ENCODE measurements around the gene BMAL1. TPM values are rescaled to one million over a fixed set of nuclear protein-coding genes. Genes with fewer than 3 reads are reported as not detected.

Gene BMAL1
- total RNA-seq, 1 donor from 2014 or later = 26.5 TPM

GRCh38 chr11:13247606-13248296, 29.8 kb upstream of the BMAL1 start:
- Mint-ChIP-seq H3K4me1 (no peaks in the 10 kb centered on the region), H3K27me3 (ENCODE audit: insufficient read depth, low read depth) (no peaks in the 10 kb centered on the region), H3K27ac (no peak overlapping the region), H3K36me3 (no peaks in the 10 kb centered on the region), H3K9me3 (no peaks in the 10 kb centered on the region), H3K4me3 (no peak overlapping the region)
- Histone ChIP-seq H3K27ac (no peak overlapping the region), H3K4me3 (no peak overlapping the region), H3K27me3 (no peaks in the 10 kb centered on the region), H3K9me3 (ENCODE audit: low read depth) (no peaks in the 10 kb centered on the region), H3F3A (ENCODE audit: low read depth) (no peaks in the 10 kb centered on the region), H3K36me3 (no peaks in the 10 kb centered on the region), H3K79me2 (ENCODE audit: low read depth) (no peaks in the 10 kb centered on the region), H4K20me1 (ENCODE audit: low read depth) (no peaks in the 10 kb centered on the region), H2AFZ (replicated peaks) (no peak overlapping the region), H3K9ac (no peak overlapping the region), H3K4me1 (no peaks in the 10 kb centered on the region), H3K4me2 (no peak overlapping the region)
- no peak for DNase-seq (ENCODE audit: low spot score)
- no peak for TF ChIP-seq EZH2phosphoT487 (IDR thresholded peaks at IDR 0.05)
- no peak for TF ChIP-seq EZH2 (IDR thresholded peaks at IDR 0.05)
- TF ChIP-seq CTCF (IDR thresholded peaks at IDR 0.05) = no peak

DNA sequence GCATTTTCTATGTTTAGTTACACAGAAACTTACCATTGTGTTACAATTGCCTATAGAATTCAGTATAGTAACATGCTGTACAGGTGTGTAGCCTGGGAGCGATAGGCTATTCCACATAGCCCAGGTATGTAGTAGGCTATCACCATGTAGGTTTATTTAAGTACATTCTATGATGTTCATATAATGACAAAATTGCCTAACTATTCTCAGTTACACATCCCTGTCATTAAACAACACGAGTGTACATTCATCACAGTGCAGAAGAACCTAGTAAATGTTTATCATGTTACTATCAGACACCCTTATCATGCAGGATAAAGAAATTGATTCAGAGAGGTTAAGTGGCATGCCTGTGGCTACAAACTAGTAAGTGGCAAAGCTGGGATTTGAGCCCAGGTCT, 28.4 kb upstream of the BMAL1 start:
- Mint-ChIP-seq H3K4me3 (no peak overlapping the region), H3K36me3 (no peaks in the 10 kb centered on the region)

DNA sequence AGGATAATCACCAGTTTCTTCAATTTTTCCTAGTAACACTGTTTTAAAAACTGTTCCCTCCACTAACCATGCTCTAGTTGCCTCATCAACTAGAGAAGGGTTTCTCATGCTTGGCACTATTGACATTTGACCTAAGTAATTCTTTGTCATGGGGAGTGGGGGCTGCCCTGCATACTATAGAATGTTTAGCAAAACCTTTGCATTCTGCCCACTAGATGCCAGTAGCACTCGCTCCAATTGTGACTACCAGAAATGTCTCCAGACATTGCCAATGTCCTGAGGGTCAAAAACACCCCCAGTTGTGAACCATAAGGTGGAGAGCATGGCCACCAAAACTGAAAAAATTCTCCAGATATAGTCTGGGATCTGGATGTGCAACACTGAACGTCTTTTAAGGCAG, 27.6 kb upstream of the BMAL1 start:
- Mint-ChIP-seq H3K27ac (no peak overlapping the region), H3K36me3 (no peaks in the 10 kb centered on the region), H3K9me3 (no peaks in the 10 kb centered on the region), H3K4me1 (no peaks in the 10 kb centered on the region), H3K4me3 (no peak overlapping the region), H3K27me3 (ENCODE audit: insufficient read depth, low read depth) (no peaks in the 10 kb centered on the region)
- Histone ChIP-seq H3K4me1 (no peaks in the 10 kb centered on the region), H2AFZ (replicated peaks) (no peak overlapping the region), H4K20me1 (ENCODE audit: low read depth) (no peaks in the 10 kb centered on the region), H3K9ac (no peak overlapping the region), H3K27me3 (no peaks in the 10 kb centered on the region), H3K4me2 (no peak overlapping the region), H3K27ac (no peak overlapping the region), H3K36me3 (no peaks in the 10 kb centered on the region), H3F3A (ENCODE audit: low read depth) (no peaks in the 10 kb centered on the region), H3K4me3 (no peak overlapping the region), H3K79me2 (ENCODE audit: low read depth) (no peaks in the 10 kb centered on the region), H3K9me3 (ENCODE audit: low read depth) (no peaks in the 10 kb centered on the region)
- peak; percentile 27 for TF ChIP-seq CTCF (IDR thresholded peaks at IDR 0.05)
- no peak for TF ChIP-seq EZH2phosphoT487 (IDR thresholded peaks at IDR 0.05)
- peak; percentile 20 for DNase-seq (ENCODE audit: low spot score)

More for the DNA sequence above, 28.4 kb upstream of the BMAL1 start:
- Histone ChIP-seq H2AFZ (replicated peaks) (no peak overlapping the region), H3F3A (ENCODE audit: low read depth) (no peaks in the 10 kb centered on the region), H3K4me3 (no peak overlapping the region), H3K4me2 (no peak overlapping the region), H3K27me3 (no peaks in the 10 kb centered on the region), H3K4me1 (no peaks in the 10 kb centered on the region), H3K9me3 (ENCODE audit: low read depth) (no peaks in the 10 kb centered on the region), H3K9ac (no peak overlapping the region), H4K20me1 (ENCODE audit: low read depth) (no peaks in the 10 kb centered on the region), H3K36me3 (no peaks in the 10 kb centered on the region), H3K27ac (no peak overlapping the region), H3K79me2 (ENCODE audit: low read depth) (no peaks in the 10 kb centered on the region)
- no peaks in the 10 kb centered on the region for H3K4me1 Mint-ChIP-seq
- H3K27ac Mint-ChIP-seq = no peak overlapping the region
- H3K27me3 Mint-ChIP-seq (ENCODE audit: insufficient read depth, low read depth) = no peaks in the 10 kb centered on the region
- H3K9me3 Mint-ChIP-seq = no peaks in the 10 kb centered on the region
- no peak for DNase-seq (ENCODE audit: low spot score)
- TF ChIP-seq EZH2phosphoT487 (IDR thresholded peaks at IDR 0.05) = no peak
- TF ChIP-seq CTCF (IDR thresholded peaks at IDR 0.05) = no peak
- TF ChIP-seq EZH2 (IDR thresholded peaks at IDR 0.05) = no peak

Measured in neural progenitor cell (in vitro differentiated cells).